Endothelial cell of umbilical vein (primary cell): ENCODE measurements around the gene HOXC5. TPM values are rescaled to one million over a fixed set of nuclear protein-coding genes. Genes with fewer than 3 reads are reported as not detected.

Experiments
- BruUV-seq: library from RNA; stranded (reverse); fragments of 400-500 nt; replicated peaks from 2 replicates; lab custom pipeline; 2021; lab: Mats Ljungman, UMichigan
- CTCF ChIA-PET: fragments of 300-600, 350-600 bp; sonication (Branson Sonifier 250); formaldehyde crosslinking; loops from one replicate; lab custom pipeline; 2021; ENCODE audit warnings: antibody characterized with exemption, inconsistent platforms; lab: Charles Lee
- POLR2A ChIA-PET: fragments of 300-600, 350-600 bp; sonication (Branson Sonifier 250); formaldehyde crosslinking; loops from one replicate; lab custom pipeline; 2021; ENCODE audit warnings: antibody characterized with exemption, inconsistent platforms; lab: Charles Lee
- DNase-seq: peaks from one replicate; pipeline ENCODE4 v3.0.0-alpha.2; 2011; ENCODE audit warnings: low read depth, low spot score
- FAIRE-seq: peaks from 2 replicates; lab custom pipeline; 2011; peaks lifted over from hg19 to GRCh38; lab: Jason Lieb, UNC
- H2AFZ ChIP-seq: 2 replicates; pipeline ENCODE4 v1.6.0; 2012; ENCODE audit warnings: low read depth, low read length, control low read depth, inconsistent platforms
- H3K27ac ChIP-seq: 2 replicates; pipeline ENCODE4 v1.5.1; 2011; ENCODE audit warnings: low read depth, mild to moderate bottlenecking, control low read depth, low read length, moderate library complexity; ENCODE audit not compliant: insufficient read depth
- H3K27me3 ChIP-seq, 2 experiments: 2 replicates each; pipeline versions ENCODE4 v1.6.0 to v1.6.1; 2011; ENCODE audit warnings: low read length in 2 of 2, mixed read lengths in 1 of 2; ENCODE audit not compliant: control insufficient read depth in 2 of 2, insufficient read depth in 2 of 2
- H3K36me3 ChIP-seq, 2 experiments: 2 replicates in 1 of 2; 3 replicates in 1 of 2; pipeline ENCODE4 v1.5.1; 2011; ENCODE audit warnings: low read length in 2 of 2, mild to moderate bottlenecking in 1 of 2, moderate library complexity in 1 of 2; ENCODE audit not compliant: control insufficient read depth in 2 of 2, insufficient read depth in 2 of 2; ENCODE audit errors: extremely low read depth in 1 of 2
- H3K4me1 ChIP-seq: 3 replicates; pipeline ENCODE4 v1.5.1; 2011; ENCODE audit warnings: mild to moderate bottlenecking, low read length; ENCODE audit not compliant: control insufficient read depth, insufficient read depth; ENCODE audit errors: extremely low read depth
- H3K4me2 ChIP-seq: 2 replicates; pipeline ENCODE4 v1.6.1; 2011; ENCODE audit warnings: low read length, control low read depth, mixed read lengths; ENCODE audit not compliant: insufficient read depth
- H3K4me3 ChIP-seq, 3 experiments: fragments of 200-600 bp in 1 of 3; sonication (generic), shearing (Covaris generic) in 1 of 3; replicated peaks in 1 of 3; 2 replicates each; pipeline ENCODE4 v1.5.1; 2011 to 2016; ENCODE audit warnings: control low read depth in 3 of 3, low read length in 3 of 3, mild to moderate bottlenecking in 2 of 3, inconsistent platforms in 1 of 3, low read depth in 1 of 3, moderate library complexity in 1 of 3; ENCODE audit not compliant: insufficient read depth in 1 of 3
- H3K79me2 ChIP-seq: 2 replicates; pipeline ENCODE4 v1.6.0; 2012; ENCODE audit warnings: low read length, inconsistent platforms; ENCODE audit not compliant: control insufficient read depth, insufficient read depth
- H3K9ac ChIP-seq: replicated peaks from 2 replicates; pipeline ENCODE3; 2011; ENCODE audit warnings: low read length, control low read depth; ENCODE audit not compliant: insufficient read depth; ENCODE audit errors: extremely low read depth
- H3K9me1 ChIP-seq: replicated peaks from 3 replicates; pipeline ENCODE4 v1.6.0; 2011; ENCODE audit warnings: mild to moderate bottlenecking, low read length; ENCODE audit not compliant: control insufficient read depth, insufficient read depth; ENCODE audit errors: extremely low read depth
- H3K9me3 ChIP-seq: replicated peaks from 2 replicates; pipeline ENCODE4 v1.5.1; 2012; ENCODE audit warnings: low read length, inconsistent platforms; ENCODE audit not compliant: control insufficient read depth, insufficient read depth
- H4K20me1 ChIP-seq: replicated peaks from 2 replicates; pipeline ENCODE3; 2011; ENCODE audit warnings: mild to moderate bottlenecking, low read length; ENCODE audit not compliant: control insufficient read depth, insufficient read depth; ENCODE audit errors: extremely low read depth
- CTCF ChIP-seq, 2 donors: IDR thresholded peaks; 1 replicate in 1 of 2; 2 replicates in 1 of 2; pipeline ENCODE4 v1.5.1; 2011; ENCODE audit warnings: low read length in 2 of 2, mild to moderate bottlenecking in 2 of 2, moderate library complexity in 2 of 2, control low read depth in 1 of 2, inconsistent platforms in 1 of 2, low read depth in 1 of 2; ENCODE audit not compliant: insufficient read depth in 1 of 2; ENCODE audit errors: extremely low read depth in 1 of 2
- EZH2 ChIP-seq: IDR thresholded peaks from 2 replicates; pipeline ENCODE4 v1.6.1; 2012; ENCODE audit warnings: borderline replicate concordance, low read depth, mild to moderate bottlenecking, moderate library complexity, low read length, inconsistent platforms; ENCODE audit not compliant: severe bottlenecking
- FOS ChIP-seq: IDR thresholded peaks from 2 replicates; pipeline ENCODE4 v1.6.1; 2011; ENCODE audit warnings: mild to moderate bottlenecking, low read length, moderate library complexity, borderline replicate concordance; ENCODE audit not compliant: insufficient read depth
- GATA2 ChIP-seq: IDR thresholded peaks from 2 replicates; pipeline ENCODE4 v1.7.0; 2011; ENCODE audit warnings: low read depth, mild to moderate bottlenecking, moderate library complexity, mixed read lengths, low read length; ENCODE audit not compliant: insufficient read length, insufficient read depth
- JUN ChIP-seq: IDR thresholded peaks from 2 replicates; pipeline ENCODE4 v1.6.1; 2011; ENCODE audit warnings: borderline replicate concordance, low read depth; ENCODE audit not compliant: insufficient read length, insufficient read depth
- MYC ChIP-seq: IDR thresholded peaks from one replicate; pipeline ENCODE4 v1.6.1; 2011; ENCODE audit warnings: mild to moderate bottlenecking, low read depth, low read length
- POLR2A ChIP-seq: IDR thresholded peaks from 2 replicates; pipeline ENCODE4 v1.6.1; 2012; ENCODE audit warnings: low read depth, mild to moderate bottlenecking, control low read depth, low read length
- POLR2AphosphoS5 ChIP-seq: IDR thresholded peaks from 2 replicates; pipeline ENCODE4 v1.6.1; 2012; ENCODE audit warnings: low read depth, mild to moderate bottlenecking, control low read depth, low read length, moderate library complexity; ENCODE audit not compliant: insufficient read depth
- dilution Hi-C: fragments of 300-500 bp; cut with MboI; formaldehyde crosslinking; loops from one replicate; pipeline ENCODE4 v1.15.0; 2019; ENCODE audit warnings: low sequenced_read_pairs; ENCODE audit not compliant: extremely low pct_ligation_motif_present
- intact Hi-C: fragments of 100-400 bp; cut with micrococcal nuclease; formaldehyde crosslinking; loops from one replicate; pipeline ENCODE4 v1.10.0; 2022
- polyA plus RNA-seq, 4 experiments: library from polyadenylated mRNA; depleted of rRNA in 3 of 4; stranded (reverse) in 3 of 4; unstranded in 1 of 4; fragments of >200 nt; gene quantifications; 2 replicates each; pipeline versions ENCODE4 v1.2.1 to v1.2.3, GENCODE V29; 2011 to 2012; ENCODE audit warnings: missing spikeins in 1 of 4
- total RNA-seq: library from RNA; stranded (reverse); gene quantifications from 2 replicates; pipeline ENCODE4 v1.2.3, GENCODE V29; 2021
- TF ChIP-seq, protein P1 (sequence below): IDR thresholded peaks from 2 replicates; pipeline ENCODE4 v1.6.1; 2011; ENCODE audit not compliant: insufficient read depth, insufficient read length

The HOXC5 gene
- total and polyA plus RNA-seq, 2 donors (not counting 3 experiments of a cell fraction or from before 2014, with no cell fraction given): not detected

DNA sequence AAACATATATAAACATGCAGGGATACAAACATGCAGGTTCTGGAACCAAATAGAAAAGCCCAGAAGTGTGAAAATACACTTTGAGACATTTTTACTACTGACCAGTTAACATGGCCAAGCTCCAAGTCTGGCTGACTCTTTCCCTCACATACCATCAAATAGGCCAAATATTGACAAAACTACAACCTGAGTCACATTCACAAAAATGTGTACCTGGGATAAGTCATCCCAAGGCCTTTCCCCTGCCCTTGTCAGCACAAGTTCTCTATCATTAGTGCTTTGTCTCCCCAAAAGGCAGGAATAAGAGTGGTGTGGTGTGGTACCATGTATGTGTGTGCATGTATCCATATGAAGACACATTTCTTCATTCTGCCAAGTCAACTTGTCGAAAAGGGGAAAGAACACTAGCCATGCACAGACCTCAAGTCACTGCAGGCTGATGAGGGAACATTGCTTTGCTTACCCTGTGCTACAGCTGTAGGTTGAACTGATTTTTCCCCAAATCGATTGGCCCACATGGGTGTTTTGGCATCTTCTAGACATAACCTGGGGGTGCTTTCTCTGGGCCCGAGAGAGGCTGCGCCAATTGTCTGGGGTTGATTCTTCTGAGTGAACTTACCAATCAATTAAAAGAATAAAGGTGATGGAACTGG, 35.7 kb downstream of the HOXC5 start:
- Histone ChIP-seq H3K9ac (no peak overlapping the region), H4K20me1 (no peaks in the 10 kb centered on the region), H3K4me1 (no peaks in the 10 kb centered on the region), H3K4me2 (no peak overlapping the region), H2AFZ (no peak overlapping the region), H3K27me3 (peaks cover 9 to 16% of the 10 kb centered on the region in 2 experiments), H3K4me3 (no peak overlapping the region), H3K27ac (no peak overlapping the region), H3K79me2 (no peaks in the 10 kb centered on the region), H3K9me1 (no peaks in the 10 kb centered on the region), H3K36me3 (no peaks in the 10 kb centered on the region), H3K9me3 (no peaks in the 10 kb centered on the region)
- FAIRE-seq: no peak
- ChIA-PET POLR2A (no interaction called here), CTCF (interaction anchor here (0.9 kb wide), 1 partner anchor 9 kb away, joined by 3 read pairs; no protein-coding TSS in a partner anchor)
- BruUV-seq: no TSS peak
- intact Hi-C loops: no loop called here
- no peak for DNase-seq
- TF ChIP-seq FOS (no peak), POLR2A (no peak), GATA2 (no peak), POLR2AphosphoS5 (no peak), MYC (no peak), EZH2 (no peak), CTCF (IDR thresholded peaks at IDR 0.05; ENCODE audit: extremely low read depth in 1 of 2, insufficient read depth in 1 of 2, low read depth in 1 of 2, low read length in 2 of 2) (no peak), JUN (no peak)
- TF ChIP-seq, protein P1, sequence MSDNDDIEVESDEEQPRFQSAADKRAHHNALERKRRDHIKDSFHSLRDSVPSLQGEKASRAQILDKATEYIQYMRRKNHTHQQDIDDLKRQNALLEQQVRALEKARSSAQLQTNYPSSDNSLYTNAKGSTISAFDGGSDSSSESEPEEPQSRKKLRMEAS: no peak
- dilution Hi-C loops: no loop called here
